SK-N-SH (cell line): ENCODE data around the gene CCDC106.

ENCODE experiments used
- CHD2 ChIP-seq: fragments of 150-350 bp; IDR thresholded peaks from 2 replicates; pipeline ENCODE4 v1.6.1; 2018; ENCODE audit warnings: low read length; ENCODE audit not compliant: partially characterized antibody
- CTCF ChIP-seq: fragments of 200-600 bp; sonication (generic); IDR thresholded peaks from 2 replicates; pipeline ENCODE4 v1.6.1; 2017; ENCODE audit warnings: antibody characterized with exemption, mild to moderate bottlenecking, moderate library complexity
- EZH2phosphoT487 ChIP-seq: fragments of 200-600 bp; sonication (generic); IDR thresholded peaks from 2 replicates; pipeline ENCODE4 v1.6.1; 2017; ENCODE audit warnings: low read depth, mixed run types, mild to moderate bottlenecking, antibody characterized with exemption, moderate library complexity, borderline replicate concordance
- JUND ChIP-seq: IDR thresholded peaks from 2 replicates; pipeline ENCODE4 v1.4.0; 2012
- POLR2AphosphoS5 ChIP-seq: IDR thresholded peaks from 2 replicates; pipeline ENCODE4 v1.6.1; 2012; ENCODE audit warnings: low read depth, low read length
- TAF1 ChIP-seq: IDR thresholded peaks from 2 replicates; pipeline ENCODE4 v1.6.1; 2012; ENCODE audit warnings: low read depth, mild to moderate bottlenecking, low read length, moderate library complexity, borderline replicate concordance
- YY1 ChIP-seq: IDR thresholded peaks from 2 replicates; pipeline ENCODE4 v1.4.0; 2012; ENCODE audit warnings: low read depth, mild to moderate bottlenecking

DNA sequence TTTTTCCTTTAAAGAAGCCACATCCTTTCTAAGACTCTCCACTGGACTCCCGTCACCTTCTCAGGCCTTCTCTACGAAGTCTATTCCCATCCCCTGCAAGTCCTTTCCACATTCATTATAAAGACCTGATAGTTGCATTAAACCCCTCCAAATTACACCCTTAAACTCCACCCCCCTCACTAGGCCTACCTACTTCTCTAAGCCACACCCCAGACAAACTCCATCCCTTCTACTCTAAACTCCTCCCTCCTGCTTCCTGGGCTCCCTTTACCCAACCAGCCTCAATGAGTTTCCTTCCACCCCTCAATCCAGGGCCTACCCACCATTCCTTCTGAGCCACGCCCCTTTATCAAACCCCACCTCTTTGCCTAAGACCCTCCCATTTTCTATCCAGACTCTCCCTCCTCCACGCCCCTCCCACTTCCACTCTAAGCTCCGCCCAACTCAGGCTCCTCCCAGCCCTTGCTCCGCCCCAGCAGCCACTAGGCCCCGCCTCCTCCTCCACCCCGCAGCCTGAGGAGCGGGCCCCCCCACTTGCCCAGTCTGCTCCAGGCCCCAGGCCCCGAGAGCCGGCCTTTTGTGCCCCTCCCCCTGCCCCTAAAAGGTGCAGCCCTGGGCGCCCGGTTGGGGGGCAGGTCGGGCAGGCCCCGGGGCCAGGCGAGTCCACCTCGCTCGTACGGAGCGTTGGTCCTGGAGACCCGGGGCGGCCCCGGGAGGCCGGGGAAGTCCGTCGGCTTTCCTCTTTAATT lies 49.1 kb upstream of the CCDC106 start:
- TF ChIP-seq CTCF, result no peak
- TF ChIP-seq TAF1, result peak; percentile 56; the same call in 1 of the 2 replicates
- no peak for TF ChIP-seq YY1
- TF ChIP-seq JUND, result no peak
- TF ChIP-seq POLR2AphosphoS5, result 0 out of 2 replicates have a peak, but pooled peaks have one; percentile 15
- TF ChIP-seq EZH2phosphoT487, result no peak
- TF ChIP-seq CHD2, result no peak
